NCI-H345 treated with DMSO at 0.1 percent for 48 hours (cell line): ENCODE data around the gene AFF2.

Experiments
- DNase-seq: peaks from one replicate; lab custom pipeline; 2025; ENCODE audit not compliant: unreplicated experiment; lab: John Stamatoyannopoulos, UW

Gene AFF2

DNA sequence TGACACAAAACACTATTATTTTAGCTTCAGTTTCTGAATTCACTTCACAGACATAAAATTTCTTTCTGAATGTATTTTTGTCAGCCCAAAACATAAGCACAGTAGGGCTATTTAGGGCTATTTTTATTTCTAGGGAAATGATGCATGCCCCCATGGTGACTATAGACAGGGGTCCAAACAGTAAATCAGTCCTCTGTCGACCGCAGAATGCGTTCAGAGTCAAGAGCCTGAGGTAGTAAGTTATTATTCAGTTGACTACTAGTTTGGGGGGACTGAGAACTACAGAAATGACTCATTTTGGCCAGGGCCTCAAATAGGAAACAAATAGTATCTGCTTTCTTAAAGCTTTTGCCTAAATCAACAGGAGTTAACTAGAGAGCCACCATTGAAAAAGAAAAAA is 414.4 kb downstream of the AFF2 start:
- DNase-seq = no peak

DNA sequence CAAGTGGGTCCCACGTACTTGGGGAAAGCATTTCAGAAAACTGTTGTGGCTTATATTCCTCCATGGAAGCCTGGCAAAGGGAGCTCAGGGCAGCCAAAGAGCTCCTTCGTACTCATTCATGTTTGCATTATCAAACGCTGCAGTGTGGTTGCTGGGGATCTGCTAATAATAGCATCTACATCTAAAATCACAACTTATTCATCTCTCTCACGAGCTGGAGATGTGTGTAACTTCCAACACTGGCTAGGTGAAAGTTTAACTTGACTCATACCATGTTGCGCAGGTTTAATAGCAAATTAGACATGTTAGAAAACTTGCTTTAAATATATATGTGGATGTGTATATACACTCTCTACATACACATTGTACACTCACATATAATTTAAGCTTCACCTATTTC is 415.1 kb downstream of the AFF2 start:
- no peak for DNase-seq

DNA sequence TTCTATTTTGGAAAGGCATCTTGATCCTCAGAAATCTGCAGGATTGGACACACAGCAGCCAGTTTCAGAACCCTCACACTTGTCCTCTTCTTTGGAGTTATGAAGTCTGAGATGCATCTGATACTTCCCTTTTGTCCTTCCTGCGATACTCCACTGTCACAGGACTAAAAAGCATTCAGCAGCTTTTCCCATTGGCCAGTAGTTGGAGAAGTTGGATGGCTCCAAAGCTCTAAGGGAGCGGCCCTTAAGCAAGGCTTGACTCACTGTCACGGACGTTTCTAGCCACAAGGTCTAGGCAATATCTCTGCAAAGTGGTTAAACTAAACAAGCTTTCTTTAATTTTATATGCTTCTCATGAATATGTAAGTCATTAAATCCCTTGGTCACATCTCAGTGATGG is 417.0 kb downstream of the AFF2 start:
- DNase-seq = no peak

DNA sequence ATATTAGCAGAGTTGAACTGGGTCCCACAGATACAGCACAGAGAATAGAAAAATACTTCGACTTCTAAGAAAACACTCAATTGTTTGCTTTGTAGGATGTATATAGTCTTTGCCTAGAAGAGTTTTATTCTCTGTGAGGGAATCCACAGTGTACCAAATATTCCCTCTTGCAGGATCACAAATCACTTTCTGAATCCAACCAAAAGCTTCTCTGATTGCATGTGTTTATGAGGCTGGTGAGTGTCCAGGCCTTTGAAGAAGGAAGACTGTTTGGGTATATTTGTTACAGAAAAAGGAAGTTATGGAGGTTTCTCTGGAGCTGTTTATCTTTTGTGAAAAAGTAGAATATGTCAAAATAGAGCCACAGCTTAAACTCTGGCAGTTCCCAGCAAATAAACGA is 423.2 kb downstream of the AFF2 start:
- no peak for DNase-seq

DNA sequence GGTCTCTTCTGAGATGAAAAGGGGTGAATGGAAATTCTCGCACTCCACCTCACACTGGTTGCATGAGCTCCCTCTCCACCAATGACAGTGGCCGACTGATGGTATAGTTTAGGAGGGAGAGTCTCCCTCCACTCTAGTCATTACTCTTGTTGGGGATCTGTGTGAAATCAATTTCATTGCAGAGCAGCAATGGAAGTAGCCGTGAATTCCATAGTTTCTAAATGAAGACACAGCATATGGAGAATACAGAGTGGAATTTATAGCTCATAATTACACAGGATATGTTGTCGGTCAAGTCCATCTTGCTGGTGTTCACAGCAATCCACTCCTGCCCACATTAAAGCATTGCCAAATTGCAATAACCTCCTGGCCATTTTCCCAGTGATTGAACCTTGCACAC is 426.0 kb downstream of the AFF2 start:
- no peak for DNase-seq

DNA sequence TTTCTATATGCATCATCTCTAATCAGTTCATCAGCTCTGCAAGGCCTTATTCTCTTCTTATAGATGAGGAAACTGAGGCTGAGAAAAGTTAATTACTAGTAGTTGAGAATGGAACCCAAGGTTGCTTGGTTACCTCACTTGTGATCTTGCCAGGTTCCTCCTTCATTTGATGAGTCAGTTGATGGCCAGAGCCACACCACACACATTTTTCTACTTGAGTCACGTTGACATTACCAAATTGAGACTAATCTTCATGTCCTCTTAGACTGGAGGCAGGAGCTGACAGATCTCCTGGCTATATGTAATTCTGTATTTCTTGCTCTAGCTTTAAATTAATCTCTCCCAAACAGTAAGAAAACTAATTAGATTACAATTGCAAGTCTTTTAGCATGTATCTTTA is 428.4 kb downstream of the AFF2 start:
- no peak for DNase-seq

DNA sequence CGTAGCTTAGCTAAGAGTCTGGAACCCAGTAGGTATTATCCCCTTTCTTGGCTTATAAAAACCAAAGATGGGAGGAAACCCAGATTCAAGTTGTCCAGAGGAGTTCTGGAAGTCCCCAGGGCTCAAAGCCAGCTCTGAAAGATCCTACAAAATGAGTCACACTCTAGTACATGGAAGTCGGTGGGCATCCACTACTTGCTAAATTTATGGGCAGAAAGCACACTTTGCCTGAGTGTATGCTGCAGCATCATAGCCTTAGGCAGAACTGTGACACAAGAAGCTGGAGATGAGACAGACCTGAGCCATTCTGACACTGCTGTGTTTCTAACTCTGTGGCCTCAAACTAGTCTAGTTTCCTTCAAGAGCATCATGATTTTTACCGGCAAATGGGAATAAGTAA is 429.3 kb downstream of the AFF2 start:
- no peak for DNase-seq

DNA sequence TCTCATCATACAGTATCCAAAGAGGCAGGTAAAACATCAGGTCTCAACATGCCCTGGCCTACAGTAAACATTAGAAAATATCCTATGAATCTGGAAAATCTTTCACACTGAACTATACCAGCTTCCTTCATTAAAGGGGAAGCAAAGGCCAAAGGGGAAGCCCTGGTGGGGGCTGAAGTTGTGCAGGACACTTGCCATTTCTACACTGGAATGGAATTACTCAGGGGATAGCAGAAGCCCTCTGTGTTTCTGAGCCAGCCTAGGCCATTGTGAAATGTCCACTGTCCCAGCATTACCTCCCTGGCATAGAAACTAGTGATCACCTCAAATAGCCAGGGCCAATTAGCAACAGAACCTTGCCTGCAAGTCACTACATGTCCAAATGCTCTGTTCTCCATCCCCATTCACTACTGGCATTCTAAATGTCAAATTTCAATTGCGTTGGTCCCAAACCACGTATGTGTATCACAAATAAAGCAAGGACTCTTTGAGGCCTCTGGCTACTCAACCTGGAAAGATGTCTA is 429.9 kb downstream of the AFF2 start:
- DNase-seq = no peak

DNA sequence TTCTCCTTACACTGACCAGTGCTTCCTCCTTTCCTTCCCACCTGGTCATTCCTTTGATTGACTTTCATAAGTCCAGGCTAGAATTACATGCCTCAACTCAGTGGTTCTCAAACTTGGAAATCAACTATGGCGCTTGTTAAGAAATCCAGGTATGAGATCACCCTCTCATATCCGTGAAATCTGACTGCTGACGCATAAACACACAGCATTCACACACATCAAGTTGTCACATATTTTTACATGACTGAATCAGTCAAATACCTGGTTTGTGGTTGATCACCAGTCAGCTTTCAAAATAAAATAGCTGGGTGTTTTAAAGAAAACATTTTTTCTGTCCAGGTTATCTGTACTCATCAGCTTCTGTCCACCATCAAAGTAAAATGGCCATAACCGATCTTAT is 433.5 kb downstream of the AFF2 start:
- no peak for DNase-seq

DNA sequence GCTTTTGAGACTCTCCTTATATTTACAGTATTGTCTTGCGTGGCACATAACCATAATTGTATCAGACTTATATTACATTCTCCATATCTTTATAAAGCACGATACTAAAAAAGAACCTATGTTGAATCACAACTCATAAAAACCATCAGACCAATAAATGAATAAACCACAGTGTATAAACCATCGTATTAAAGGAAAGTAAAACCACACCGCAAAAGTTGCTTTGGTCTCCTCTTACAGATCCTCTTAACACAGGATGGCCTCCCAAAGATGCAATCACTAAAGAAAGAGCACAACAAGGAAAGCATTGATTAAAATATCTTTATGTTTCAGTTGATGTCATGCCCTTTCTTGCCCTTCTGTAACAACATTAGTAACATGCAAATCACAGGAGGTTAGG is 437.9 kb downstream of the AFF2 start:
- DNase-seq = no peak

DNA sequence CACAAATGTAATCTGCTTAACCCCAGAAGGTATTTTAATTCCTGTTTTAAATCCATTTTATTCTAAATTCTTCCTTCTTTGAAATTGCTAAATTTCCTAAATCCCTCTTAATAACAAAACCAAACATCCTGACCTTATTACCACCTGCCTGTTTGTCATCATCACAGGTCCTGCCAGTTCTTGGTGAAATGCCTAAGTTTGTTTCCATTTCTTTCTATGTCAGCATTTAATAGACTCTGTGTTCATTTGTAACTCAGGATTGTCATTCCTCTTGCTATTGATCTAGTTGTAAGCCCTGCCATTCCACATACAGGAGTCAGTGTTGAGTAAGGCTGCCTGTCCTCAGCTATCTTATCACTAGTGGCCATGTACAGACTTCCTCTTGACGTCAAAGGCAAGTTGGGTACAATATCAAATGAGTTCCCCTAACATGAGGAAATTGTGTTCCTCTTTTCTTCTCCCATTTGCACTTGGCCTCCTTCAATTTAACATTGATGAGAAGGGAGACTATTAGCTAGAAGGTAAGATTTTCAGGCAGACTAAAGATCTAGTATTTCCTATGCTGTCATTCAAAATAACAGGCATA is 440.1 kb downstream of the AFF2 start:
- no peak for DNase-seq

DNA sequence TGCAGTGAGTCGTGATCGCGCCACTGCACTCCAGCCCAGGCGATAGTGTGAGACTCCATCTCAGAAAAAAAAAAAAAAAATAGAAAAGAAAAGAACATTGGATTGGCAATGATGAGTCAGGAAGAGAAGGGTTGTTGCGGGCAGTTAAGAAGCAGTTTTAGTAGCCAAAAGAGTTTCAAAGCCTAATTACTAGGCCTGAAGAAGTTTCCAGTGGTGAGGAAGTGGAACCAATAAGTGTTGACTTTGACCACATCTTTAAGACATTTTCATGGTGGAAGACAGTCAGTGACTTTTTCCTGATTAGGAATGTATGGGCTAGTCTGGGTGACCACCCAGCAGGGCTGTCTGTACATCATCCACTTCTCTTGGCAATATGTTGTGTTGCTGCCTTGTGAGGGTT is 442.3 kb downstream of the AFF2 start:
- DNase-seq = no peak

DNA sequence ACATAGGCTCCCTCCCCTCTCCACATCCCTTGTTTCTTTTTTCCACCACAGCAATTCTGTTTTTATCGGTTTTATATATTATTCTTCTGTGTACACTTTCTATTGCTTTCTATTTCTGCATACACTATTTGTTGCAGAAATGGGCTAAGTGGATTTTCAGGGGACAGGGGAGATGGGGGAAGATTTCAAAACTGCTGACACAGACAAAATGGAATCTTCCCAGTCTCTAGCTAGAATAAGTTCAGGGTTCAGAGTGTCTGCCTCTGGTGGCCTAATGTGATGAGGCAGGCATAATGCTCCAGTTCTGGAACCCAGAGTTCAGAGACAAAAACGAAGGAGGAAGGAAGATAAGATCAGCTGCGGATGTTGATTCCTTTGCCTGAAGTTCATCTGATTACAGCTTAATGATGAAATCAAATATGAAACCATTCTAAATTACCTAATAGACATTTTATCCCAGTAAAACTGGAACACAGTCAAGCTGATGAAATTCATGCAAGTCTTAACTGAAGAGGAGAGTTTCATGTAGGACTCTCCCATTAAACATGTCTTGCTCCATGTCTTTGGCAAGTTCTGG is 447.1 kb downstream of the AFF2 start:
- DNase-seq = no peak

DNA sequence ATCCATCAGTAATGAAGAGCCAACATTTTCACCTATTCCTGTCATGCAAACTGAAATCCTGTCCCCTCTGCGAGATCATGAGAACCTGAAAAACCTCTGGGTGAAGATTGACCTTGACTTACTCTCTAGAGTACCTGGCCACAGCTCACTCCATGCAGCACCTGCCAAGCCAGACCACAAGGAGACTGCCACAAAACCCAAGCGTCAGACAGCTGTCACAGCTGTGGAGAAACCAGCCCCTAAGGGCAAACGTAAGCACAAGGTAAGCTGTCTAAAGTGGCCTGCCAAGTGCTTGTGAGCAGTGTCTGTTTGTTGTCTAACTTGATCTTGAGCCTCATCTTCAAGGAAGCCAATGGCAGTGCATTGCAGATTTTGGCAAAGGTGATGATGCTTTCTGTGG is 455.9 kb downstream of the AFF2 start:
- DNase-seq = no peak

DNA sequence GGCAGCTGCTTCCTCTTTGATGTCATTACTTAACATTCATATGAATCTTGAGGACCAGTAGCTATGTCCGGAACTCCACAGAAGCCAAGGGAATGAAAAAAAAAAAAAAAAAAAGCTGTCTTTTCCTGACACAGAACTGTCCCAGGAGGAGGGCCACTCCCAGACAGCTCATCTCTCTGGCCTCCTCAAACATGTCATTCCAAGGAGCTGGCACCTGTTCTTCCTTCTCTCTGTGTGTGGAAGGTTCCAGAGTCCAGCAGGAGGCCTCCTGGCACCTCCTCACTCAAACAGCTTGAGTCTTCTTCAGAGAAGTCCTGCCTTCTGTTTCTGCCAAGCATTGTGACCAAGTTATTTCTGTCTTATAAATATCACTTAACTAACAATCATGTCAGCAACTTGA is 458.5 kb downstream of the AFF2 start:
- DNase-seq = no peak

DNA sequence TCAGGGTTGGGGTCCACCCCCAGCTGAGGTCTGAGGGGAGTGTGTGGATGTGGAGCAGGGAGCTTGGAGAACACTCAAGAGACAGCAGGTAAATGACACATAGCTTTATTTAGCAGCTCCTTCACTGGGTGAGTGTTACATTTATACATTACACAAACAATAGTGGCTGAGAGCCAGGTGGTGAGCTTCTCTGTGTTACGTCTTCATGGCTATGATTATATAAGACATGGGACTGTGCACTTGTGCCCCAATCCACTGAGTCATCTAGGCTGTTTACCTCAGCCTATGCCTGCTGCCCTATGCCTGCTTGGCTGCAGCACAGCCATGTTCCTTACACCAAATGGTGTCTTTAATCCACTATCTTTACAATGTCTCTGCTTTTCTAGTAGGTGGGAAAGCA is 459.6 kb downstream of the AFF2 start:
- DNase-seq = no peak

DNA sequence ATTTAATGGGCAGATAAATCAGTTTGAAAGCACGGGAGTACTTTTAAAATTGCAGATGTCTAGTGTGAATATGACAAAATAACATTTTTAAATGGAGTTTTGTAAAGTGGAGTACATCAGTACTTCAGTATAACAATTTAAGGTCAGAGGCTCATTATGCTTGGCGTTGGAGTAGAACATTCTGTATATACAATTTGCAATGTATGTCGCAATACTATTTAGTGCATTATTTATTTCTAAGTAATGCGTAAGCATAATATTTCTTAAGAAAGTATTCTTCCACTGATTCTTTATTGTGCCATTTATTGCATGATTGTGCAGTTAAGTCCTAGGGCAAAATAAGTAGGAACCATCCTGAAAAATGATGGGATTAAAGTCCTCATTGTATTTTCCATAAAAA is 461.6 kb downstream of the AFF2 start:
- no peak for DNase-seq

DNA sequence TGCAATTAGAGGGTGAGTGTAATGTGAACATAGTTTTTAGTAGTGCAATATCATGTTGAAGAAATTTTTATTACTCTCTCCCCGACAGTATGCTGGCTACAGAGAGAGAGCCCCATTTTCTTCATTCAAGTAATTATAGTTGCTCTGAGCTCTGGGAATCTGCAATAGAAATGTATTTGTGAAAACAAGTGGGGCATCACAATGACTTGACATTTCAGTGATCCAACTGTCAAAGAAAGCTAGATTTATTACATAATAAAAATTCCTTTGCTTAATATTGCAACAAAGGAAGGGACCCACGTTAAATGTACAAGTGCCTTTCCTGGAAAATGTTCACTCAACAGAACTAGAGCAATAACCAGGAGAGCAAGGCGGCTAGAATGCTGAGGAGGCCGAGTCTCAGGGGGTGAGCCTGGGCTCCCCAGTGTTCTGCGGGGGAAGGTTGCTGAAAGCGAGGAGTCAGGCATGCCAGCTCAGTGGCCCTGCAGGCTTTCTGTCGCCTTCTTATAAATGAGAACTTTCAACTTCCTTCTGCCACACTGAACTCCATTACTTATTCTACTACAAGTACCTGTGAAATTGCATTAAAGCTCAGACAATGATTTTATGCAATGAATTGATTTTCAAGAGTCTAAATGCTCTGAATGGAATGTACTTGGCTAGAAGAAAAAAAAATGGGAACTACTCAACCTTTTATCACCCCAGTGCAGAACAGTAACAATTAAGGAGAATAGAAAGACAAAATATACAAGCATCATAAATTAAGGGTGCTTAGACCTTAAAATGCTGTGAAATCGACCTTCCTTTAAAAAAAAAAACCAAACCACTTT is 476.4 kb downstream of the AFF2 start:
- no peak for DNase-seq

DNA sequence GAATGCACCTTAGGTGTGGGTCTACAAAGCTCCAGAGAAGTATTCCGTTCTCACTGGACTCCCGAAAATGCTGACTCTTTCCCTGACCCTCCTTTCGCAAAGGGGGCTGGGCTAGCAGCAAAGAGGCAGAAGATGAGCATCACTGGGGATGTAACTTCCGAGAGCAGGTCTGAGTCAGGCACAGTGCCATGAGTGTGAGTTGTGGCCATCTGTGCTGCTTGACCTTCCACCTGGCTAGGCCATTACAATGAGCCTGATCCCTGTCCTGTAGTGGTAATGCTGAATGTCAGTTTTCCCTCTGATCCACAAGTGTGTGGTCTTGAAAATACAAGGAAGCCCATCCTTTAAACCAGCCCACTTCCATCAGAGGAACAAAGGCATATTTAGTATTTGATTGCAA is 479.4 kb downstream of the AFF2 start:
- no peak for DNase-seq

DNA sequence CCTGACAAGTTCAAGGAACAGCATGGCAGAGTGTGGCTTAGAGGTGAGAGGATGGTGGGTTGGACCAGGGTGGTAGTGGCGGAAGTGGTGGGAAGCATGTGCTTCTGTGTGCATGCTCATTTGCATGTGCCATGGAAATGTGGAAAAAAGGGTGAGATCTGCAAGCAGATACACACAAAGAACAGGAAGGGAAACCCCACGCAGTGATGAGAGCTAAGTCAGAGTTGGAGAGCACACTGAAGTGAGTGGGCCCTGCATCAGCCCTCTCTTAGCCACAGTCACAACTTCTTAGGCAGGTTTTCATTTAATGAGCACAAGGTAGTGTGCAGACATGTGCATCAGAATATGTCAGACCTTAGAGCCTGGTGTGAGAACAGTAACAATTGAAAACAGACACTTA is 483.8 kb downstream of the AFF2 start:
- DNase-seq = no peak

DNA sequence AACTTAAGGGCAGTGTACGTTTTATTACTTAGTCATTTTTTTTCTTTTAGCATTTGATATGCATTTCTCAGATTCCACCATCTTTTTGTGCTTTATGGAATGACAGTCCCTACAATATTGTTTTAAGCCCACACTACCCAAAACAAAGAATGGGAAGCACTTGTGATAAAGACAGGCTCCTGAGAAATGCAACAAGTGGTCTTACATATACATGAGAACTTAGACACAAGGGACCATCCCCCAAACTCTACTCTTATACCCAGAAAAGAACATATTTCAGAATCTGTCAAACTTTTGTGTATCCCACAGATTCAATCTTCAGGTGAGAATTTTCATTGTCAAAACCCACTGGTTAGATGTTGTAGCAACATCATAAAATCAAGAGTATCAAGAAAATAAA is 491.1 kb downstream of the AFF2 start:
- DNase-seq = no peak

DNA sequence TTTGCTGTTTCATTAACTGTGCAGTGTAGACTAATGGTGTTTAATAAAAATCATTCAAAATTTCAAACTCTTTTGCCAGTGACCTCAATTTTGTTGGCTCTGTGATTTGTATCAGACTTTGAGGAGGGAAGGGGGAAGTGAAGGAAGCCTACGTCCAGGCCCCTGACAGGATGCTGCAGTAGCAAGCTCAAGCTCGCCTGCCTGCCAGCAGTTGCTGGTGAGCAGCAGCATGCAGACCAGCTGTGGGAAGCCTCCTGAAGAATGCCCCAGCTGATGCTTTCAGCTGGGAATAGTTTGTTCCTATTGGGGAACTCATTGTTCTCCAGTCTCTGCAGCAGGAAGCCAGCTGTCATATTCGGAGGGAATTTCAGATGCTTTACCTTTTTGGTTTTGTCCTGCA is 495.2 kb downstream of the AFF2 start:
- no peak for DNase-seq
